NT2/D1 (cell line): ENCODE results near the gene REXO1.
"Not testable (repeated sequence)": the region's sequence is repeated elsewhere in the genome, so short reads cannot be mapped to it uniquely, and the experiment has no call there.

Source experiments
- SUZ12 ChIP-seq: IDR thresholded peaks from 2 replicates; pipeline ENCODE4 v1.6.1; 2011; ENCODE audit not compliant: insufficient read length, insufficient read depth; ENCODE audit errors: extremely low read depth
- YY1 ChIP-seq: IDR thresholded peaks from 2 replicates; pipeline ENCODE4 v1.6.1; 2011; ENCODE audit not compliant: insufficient read length, insufficient read depth
- ZNF274 ChIP-seq: IDR thresholded peaks from 2 replicates; pipeline ENCODE4 v1.6.1; 2011; ENCODE audit warnings: mild to moderate bottlenecking, low read depth, low read length

GRCh38 chr19:1881393-1882088, 33.3 kb upstream of the REXO1 start:
- not testable (repeated sequence) for TF ChIP-seq ZNF274, YY1, SUZ12
